Osteocyte (in vitro differentiated cells): ENCODE results near the gene ATG13. TPM values are rescaled to one million over a fixed set of nuclear protein-coding genes. Genes with fewer than 3 reads are reported as not detected.

Experiments used
- DNase-seq: peaks from one replicate; pipeline ENCODE4 v3.0.0; 2021; ENCODE audit warnings: mixed read lengths; ENCODE audit not compliant: unreplicated experiment; ENCODE audit errors: extremely low spot score
- H3K27ac Mint-ChIP-seq: one replicate; pipeline ENCODE4 v1.8.0; 2021; ENCODE audit warnings: mild to moderate bottlenecking, mixed read lengths; ENCODE audit not compliant: unreplicated experiment
- H3K27me3 Mint-ChIP-seq: one replicate; pipeline ENCODE4 v1.8.0; 2021; ENCODE audit warnings: mixed read lengths; ENCODE audit not compliant: unreplicated experiment
- H3K36me3 Mint-ChIP-seq: one replicate; pipeline ENCODE4 v1.8.0; 2021; ENCODE audit warnings: mixed read lengths; ENCODE audit not compliant: unreplicated experiment
- H3K4me1 Mint-ChIP-seq: one replicate; pipeline ENCODE4 v1.8.0; 2021; ENCODE audit warnings: mixed read lengths; ENCODE audit not compliant: unreplicated experiment
- H3K4me3 Mint-ChIP-seq: one replicate; pipeline ENCODE4 v1.8.0; 2021; ENCODE audit warnings: mild to moderate bottlenecking, moderate library complexity, mixed read lengths; ENCODE audit not compliant: unreplicated experiment
- H3K9me3 Mint-ChIP-seq: one replicate; pipeline ENCODE4 v1.8.0; 2021; ENCODE audit warnings: mixed read lengths; ENCODE audit not compliant: unreplicated experiment
- total RNA-seq: library from RNA; stranded (reverse); gene quantifications from 2 replicates; pipeline ENCODE4 v1.2.1, GENCODE V29; 2021
- TF ChIP-seq, protein P1 (sequence below): fragments of 200-600 bp; sonication (generic); IDR thresholded peaks from 2 replicates; pipeline ENCODE4 v1.5.0; 2021; ENCODE audit warnings: antibody characterized with exemption, mild to moderate bottlenecking, moderate library complexity

ATG13 gene
- total RNA-seq, 1 donor from 2014 or later: 87.2 TPM

DNA sequence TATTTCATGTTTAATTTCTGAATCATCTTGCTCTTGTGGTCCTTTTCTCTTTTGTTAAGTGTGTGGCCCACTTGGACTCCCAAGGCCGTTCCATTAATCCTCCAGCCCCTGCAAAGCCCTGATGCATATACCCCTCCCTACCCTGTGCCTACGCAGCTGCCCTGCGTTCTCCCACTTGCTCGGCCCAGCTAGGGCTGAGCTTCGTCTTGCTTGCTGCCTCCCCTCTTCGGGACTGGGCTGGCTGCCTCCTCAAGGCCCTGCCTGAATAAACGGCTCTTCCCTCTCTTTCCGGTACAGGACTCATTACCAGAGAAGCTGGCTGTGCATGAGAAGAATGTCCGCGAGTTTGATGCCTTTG lies 54.6 kb downstream of the ATG13 start:
- Mint-ChIP-seq H3K4me3 (no peak overlapping the region), H3K36me3 (peaks cover 30% of the 10 kb centered on the region), H3K27ac (no peak overlapping the region), H3K4me1 (peaks cover 15% of the 10 kb centered on the region), H3K27me3 (no peaks in the 10 kb centered on the region), H3K9me3 (no peaks in the 10 kb centered on the region)
- no peak for DNase-seq
- TF ChIP-seq, protein P1, sequence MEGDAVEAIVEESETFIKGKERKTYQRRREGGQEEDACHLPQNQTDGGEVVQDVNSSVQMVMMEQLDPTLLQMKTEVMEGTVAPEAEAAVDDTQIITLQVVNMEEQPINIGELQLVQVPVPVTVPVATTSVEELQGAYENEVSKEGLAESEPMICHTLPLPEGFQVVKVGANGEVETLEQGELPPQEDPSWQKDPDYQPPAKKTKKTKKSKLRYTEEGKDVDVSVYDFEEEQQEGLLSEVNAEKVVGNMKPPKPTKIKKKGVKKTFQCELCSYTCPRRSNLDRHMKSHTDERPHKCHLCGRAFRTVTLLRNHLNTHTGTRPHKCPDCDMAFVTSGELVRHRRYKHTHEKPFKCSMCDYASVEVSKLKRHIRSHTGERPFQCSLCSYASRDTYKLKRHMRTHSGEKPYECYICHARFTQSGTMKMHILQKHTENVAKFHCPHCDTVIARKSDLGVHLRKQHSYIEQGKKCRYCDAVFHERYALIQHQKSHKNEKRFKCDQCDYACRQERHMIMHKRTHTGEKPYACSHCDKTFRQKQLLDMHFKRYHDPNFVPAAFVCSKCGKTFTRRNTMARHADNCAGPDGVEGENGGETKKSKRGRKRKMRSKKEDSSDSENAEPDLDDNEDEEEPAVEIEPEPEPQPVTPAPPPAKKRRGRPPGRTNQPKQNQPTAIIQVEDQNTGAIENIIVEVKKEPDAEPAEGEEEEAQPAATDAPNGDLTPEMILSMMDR: no peak

DNA sequence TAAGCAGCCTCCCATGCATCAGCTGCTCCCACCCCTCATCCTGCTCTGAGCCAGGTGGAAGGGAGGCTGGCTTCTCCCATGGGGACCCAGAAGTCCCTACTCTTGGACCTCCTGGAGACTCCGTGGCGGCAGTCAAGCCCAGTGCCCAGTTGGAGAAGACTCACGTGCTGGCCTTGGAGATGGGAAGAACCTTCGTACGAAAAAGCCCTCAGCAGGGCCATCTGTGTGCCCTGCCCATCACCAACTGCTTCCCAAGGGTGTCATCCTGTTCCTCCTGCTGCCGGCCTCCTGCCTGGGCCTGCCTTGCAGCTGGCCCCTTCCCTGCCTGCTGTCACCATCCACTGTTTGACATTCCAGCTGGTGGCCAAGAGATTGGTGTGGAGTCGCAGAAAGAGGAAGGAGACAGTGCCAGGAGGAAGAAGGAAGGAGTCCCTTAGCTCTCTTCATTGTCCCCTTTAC lies 55.1 kb downstream of the ATG13 start:
- Mint-ChIP-seq H3K27me3 (no peaks in the 10 kb centered on the region), H3K36me3 (peaks cover 30% of the 10 kb centered on the region), H3K9me3 (no peaks in the 10 kb centered on the region), H3K27ac (no peak overlapping the region), H3K4me1 (peaks cover 15% of the 10 kb centered on the region), H3K4me3 (no peak overlapping the region)
- DNase-seq: no peak
- TF ChIP-seq, protein P1: no peak

DNA sequence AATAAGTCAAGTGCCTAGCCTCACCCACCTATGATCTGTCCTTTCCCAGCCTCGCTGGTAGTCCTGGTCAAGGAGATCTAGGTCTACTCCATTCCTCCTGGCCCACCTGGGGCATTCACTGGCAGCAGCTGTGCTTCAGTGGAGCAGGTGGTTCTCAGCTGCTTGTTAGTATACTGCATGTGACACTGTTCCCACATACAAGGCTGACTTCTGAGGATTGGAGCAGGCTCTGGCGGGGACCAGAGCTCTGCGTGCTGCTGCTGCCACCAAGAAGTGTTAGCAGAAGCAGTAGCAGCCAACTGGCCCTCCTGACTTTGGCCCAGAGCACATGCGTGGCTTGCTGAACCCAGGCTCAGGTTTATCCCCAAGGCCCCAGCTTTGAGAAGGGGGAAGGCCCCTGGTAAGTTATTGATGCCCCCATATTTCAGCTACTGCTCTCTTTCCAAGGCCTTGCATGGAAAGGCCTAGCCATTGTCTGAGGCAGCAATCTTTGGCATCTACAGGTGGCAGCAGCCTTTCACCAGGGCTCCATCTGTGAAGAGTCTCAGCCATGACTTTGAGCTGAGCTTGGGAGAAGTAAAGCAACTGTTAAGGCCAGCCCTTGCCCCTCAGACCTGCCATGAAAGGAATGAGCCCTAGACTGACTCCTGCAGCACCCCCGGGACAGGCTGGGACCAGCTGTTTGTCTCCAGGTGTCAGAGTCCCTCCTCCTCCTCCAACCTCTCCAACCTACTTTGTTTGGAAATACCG lies 56.5 kb downstream of the ATG13 start:
- no peak for DNase-seq
- Mint-ChIP-seq H3K9me3 (no peaks in the 10 kb centered on the region), H3K4me3 (no peak overlapping the region), H3K4me1 (peaks cover 15% of the 10 kb centered on the region), H3K27ac (peak overlapping the region; percentile 70), H3K36me3 (peaks cover 28% of the 10 kb centered on the region), H3K27me3 (no peaks in the 10 kb centered on the region)
- TF ChIP-seq, protein P1: no peak

DNA sequence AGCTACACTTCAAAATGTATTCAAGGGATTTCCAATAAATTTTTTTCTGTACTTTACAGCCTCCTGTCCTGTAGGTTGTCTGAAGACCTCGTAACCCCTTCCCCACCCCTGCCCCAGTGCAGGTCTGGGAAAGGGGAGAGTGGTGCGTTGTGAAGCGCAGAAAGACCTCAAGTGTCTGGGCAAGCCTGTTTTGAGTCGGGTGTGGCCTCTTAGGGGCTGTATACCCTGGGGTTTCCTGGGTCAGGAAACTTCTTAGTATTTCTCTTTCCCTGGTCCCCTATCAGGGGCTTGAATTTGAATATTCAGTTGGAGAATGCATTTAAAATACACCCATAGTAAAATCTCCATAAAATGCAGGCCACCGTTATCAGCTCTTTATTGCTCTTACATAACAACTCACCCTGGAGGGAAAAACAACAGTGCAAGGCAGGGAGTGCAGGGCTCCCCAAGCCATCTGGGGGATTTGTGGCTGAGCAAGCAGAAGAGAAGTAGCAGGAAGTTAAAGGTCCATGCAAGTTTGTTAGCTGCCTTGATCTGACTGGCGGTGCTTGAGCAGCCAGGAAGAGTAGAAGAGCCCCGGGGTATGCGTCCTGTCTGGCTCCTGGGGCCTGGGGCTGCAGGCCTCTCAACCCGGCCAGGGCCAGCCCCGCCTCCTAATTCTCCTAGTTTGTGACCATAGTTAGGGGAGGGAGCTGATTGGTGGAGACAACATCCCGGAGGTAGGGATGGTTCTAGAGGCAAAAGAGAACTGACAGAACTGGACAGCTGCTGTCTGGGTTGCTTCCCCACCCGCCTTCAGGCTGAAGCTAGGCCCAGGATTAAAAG lies 57.3 kb downstream of the ATG13 start:
- no peak for DNase-seq
- no peaks in the 10 kb centered on the region for H3K9me3 Mint-ChIP-seq
- TF ChIP-seq, protein P1: no peak
- no peaks in the 10 kb centered on the region for H3K27me3 Mint-ChIP-seq
- peaks cover 24% of the 10 kb centered on the region for H3K36me3 Mint-ChIP-seq
- peaks cover 15% of the 10 kb centered on the region for H3K4me1 Mint-ChIP-seq
- H3K27ac Mint-ChIP-seq: peak overlapping the region; percentile 70
- H3K4me3 Mint-ChIP-seq: no peak overlapping the region

DNA sequence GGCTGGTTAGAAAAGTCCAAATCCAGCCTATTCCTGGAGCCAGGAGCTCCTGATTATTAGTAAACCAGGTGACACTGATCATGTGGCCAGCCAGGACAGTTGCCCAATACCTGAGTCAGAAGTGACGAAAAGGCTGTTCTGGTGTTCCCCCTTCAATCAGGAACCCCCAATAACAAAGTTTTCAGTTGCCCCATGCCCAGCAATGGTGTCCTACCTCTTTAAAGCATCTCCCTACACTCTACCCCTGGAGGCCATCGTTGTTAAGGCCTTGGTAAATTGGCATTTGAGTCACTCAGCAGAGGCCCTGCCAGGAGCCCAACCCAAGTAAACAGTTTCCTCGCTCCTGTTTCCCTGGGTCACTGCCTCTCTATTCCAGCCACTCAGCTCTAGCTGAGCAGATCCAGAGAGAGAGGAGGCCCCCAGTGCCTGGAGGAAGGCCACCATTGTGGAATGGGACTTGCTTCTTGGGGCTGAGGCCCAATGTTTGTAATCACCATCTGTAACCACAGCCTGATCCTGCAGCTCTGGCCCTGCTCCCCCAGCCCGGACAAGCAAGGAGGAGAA lies 58.0 kb downstream of the ATG13 start:
- no peak overlapping the region for H3K4me3 Mint-ChIP-seq

More for the DNA sequence above, 58.0 kb downstream of the ATG13 start:
- DNase-seq: no peak
- Mint-ChIP-seq H3K27me3 (no peaks in the 10 kb centered on the region), H3K4me1 (peaks cover 15% of the 10 kb centered on the region), H3K36me3 (peaks cover 21% of the 10 kb centered on the region), H3K27ac (peak overlapping the region; percentile 70), H3K9me3 (no peaks in the 10 kb centered on the region)
- TF ChIP-seq, protein P1: no peak
